Left ventricle myocardium inferior (tissue), 1 donor: ENCODE data around the gene PTPN13. TPM values are rescaled to one million over a fixed set of nuclear protein-coding genes. Genes with fewer than 3 reads are reported as not detected.

Experiments used
- DNase-seq: peaks from one replicate; pipeline ENCODE4 v3.0.0-alpha.2; 2020
- H3K27ac ChIP-seq: fragments of 200-600 bp; replicated peaks from 2 replicates; pipeline ENCODE4 v1.8.0; 2021
- H3K27me3 ChIP-seq: fragments of 200-600 bp; 2 replicates; pipeline ENCODE4 v1.8.0; 2021; ENCODE audit warnings: low read depth
- H3K36me3 ChIP-seq: fragments of 200-600 bp; 2 replicates; pipeline ENCODE4 v1.8.0; 2021
- H3K4me1 ChIP-seq: fragments of 200-600 bp; 2 replicates; pipeline ENCODE4 v1.8.0; 2021
- H3K4me3 ChIP-seq: fragments of 200-600 bp; 2 replicates; pipeline ENCODE4 v1.8.0; 2021; ENCODE audit warnings: mild to moderate bottlenecking, moderate library complexity
- H3K9me3 ChIP-seq: fragments of 200-600 bp; replicated peaks from 2 replicates; pipeline ENCODE4 v1.8.0; 2021
- CTCF ChIP-seq: fragments of 200-600 bp; IDR thresholded peaks from 2 replicates; pipeline ENCODE4 v1.8.0; 2021; ENCODE audit warnings: antibody characterized with exemption, mild to moderate bottlenecking, borderline replicate concordance
- intact Hi-C: fragments of 100-400 bp; cut with micrococcal nuclease; formaldehyde crosslinking; loops from one replicate; pipeline ENCODE4 v1.11.0; 2022
- total RNA-seq: library from RNA; stranded (reverse); fragmentation: NEBNext Ultra II Directional; extraction: Animal tissue kit (Norgen Biotek cat#: 25700); gene quantifications from one replicate; pipeline ENCODE4 v1.2.1, GENCODE V29; 2021
- donor health status: DM: no; HTN: yes; CAD: no; lungs with severe emphysema.

Gene PTPN13
- total RNA-seq, 1 donor from 2014 or later: 3.8 TPM

- no peaks in the 10 kb centered on the region for H3K9me3 ChIP-seq
- TF ChIP-seq CTCF: no peak
- H3K27me3 ChIP-seq: no peaks in the 10 kb centered on the region
- no peak overlapping the region for H3K27ac ChIP-seq
- no peak for DNase-seq
- intact Hi-C loops: no loop called here
- no peaks in the 10 kb centered on the region for H3K4me1 ChIP-seq
- no peaks in the 10 kb centered on the region for H3K36me3 ChIP-seq
- no peak overlapping the region for H3K4me3 ChIP-seq
These were observed 81.4 kb downstream of the PTPN13 start for GRCh38 chr4:86675548-86675947.

DNA sequence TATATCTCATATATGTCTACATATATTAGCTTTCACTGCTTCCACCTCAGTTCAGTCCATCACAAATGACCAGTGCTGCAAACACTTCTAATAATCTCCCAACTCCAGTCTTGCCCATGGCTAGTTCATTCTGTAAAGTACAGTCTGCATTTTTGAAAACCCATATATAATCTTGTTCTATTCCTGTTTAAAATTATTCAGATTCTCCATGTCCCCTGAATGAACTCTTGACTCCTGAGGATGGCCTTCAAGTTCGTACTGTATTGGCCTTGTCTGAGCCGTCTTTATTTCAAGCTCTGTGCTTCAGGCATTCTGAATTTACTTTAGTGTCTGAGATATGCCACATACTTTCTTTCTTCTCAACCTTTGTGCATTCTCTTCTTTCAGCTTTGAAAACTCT is 84.7 kb downstream of the PTPN13 start:
- H3K4me3 ChIP-seq: no peak overlapping the region
- intact Hi-C loops: no loop called here
- no peaks in the 10 kb centered on the region for H3K27me3 ChIP-seq
- H3K36me3 ChIP-seq: no peaks in the 10 kb centered on the region
- no peaks in the 10 kb centered on the region for H3K4me1 ChIP-seq
- no peaks in the 10 kb centered on the region for H3K9me3 ChIP-seq
- no peak for TF ChIP-seq CTCF
- no peak overlapping the region for H3K27ac ChIP-seq
- DNase-seq: no peak

GRCh38 chr4:86679441-86679840 is 85.3 kb downstream of the PTPN13 start:
- Histone ChIP-seq H3K36me3 (no peaks in the 10 kb centered on the region), H3K27me3 (no peaks in the 10 kb centered on the region), H3K27ac (no peak overlapping the region), H3K4me3 (no peak overlapping the region), H3K9me3 (no peaks in the 10 kb centered on the region), H3K4me1 (no peaks in the 10 kb centered on the region)
- TF ChIP-seq CTCF: no peak
- intact Hi-C loops: no loop called here
- no peak for DNase-seq

DNA sequence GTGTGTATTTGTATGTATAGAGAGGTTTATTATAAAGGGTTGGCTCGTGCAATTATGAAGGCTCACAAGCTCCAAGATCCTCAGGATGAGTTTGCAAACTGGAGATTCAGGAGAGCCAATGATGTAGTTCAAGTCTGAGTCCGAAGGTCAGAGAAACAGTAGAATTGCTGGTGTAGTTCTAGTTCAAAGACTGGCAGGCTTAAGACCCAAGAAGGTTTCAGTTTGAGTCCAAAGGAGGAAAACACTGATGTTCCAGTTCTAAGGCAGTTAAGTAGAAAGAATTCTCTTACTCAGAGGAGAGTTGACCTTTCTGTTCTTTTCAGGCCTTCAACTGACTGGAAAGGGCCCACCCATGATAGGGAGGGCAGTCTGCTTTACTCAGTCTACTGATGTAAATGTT is 89.1 kb downstream of the PTPN13 start:
- DNase-seq: no peak
- intact Hi-C loops: no loop called here
- Histone ChIP-seq H3K36me3 (no peaks in the 10 kb centered on the region), H3K4me3 (no peak overlapping the region), H3K4me1 (no peaks in the 10 kb centered on the region), H3K27ac (no peak overlapping the region), H3K9me3 (no peaks in the 10 kb centered on the region), H3K27me3 (no peaks in the 10 kb centered on the region)
- TF ChIP-seq CTCF: no peak

DNA sequence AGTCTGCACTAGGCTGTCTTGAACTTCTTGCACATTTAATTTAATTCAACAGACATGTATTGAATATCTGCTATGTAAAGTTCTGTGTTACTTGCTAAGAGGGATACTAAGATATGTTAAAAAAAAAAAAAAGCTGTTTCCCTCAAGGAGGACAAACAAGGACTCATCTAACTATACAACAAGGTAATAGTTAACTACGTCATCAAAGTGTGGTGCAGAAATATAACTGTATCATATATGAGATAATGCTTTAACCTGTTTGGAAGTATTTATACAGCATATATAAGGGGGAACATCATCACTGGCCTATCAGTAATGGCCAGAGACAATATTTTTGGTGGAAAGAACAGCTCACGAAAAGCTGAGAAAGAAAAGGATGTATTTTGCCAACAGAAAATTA is 89.9 kb downstream of the PTPN13 start:
- Histone ChIP-seq H3K4me3 (no peak overlapping the region), H3K27ac (no peak overlapping the region), H3K4me1 (no peaks in the 10 kb centered on the region), H3K9me3 (no peaks in the 10 kb centered on the region), H3K36me3 (no peaks in the 10 kb centered on the region), H3K27me3 (no peaks in the 10 kb centered on the region)
- TF ChIP-seq CTCF: no peak
- intact Hi-C loops: no loop called here
- DNase-seq: no peak

- H3K27me3 ChIP-seq: no peaks in the 10 kb centered on the region
- no peak for TF ChIP-seq CTCF
- no peak overlapping the region for H3K4me3 ChIP-seq
- DNase-seq: no peak
- no peak overlapping the region for H3K27ac ChIP-seq
- no peaks in the 10 kb centered on the region for H3K9me3 ChIP-seq
- H3K36me3 ChIP-seq: no peaks in the 10 kb centered on the region
- no peaks in the 10 kb centered on the region for H3K4me1 ChIP-seq
- intact Hi-C loops: no loop called here
These were observed 91.3 kb downstream of the PTPN13 start for GRCh38 chr4:86685401-86685800.
